HG03139 (cell line): ENCODE measurements around the gene TRIO.

Source experiments
- ATAC-seq: cut with Tn5 transposase; IDR thresholded peaks from one replicate; pipeline ENCODE4 v1.9.1; 2021; ENCODE audit not compliant: unreplicated experiment

The TRIO gene

GRCh38 chr5:14204785-14205321 is 61.7 kb downstream of the TRIO start:
- peak; percentile 30 for ATAC-seq

GRCh38 chr5:14206028-14206725 is 63.0 kb downstream of the TRIO start:
- ATAC-seq, result no peak

DNA sequence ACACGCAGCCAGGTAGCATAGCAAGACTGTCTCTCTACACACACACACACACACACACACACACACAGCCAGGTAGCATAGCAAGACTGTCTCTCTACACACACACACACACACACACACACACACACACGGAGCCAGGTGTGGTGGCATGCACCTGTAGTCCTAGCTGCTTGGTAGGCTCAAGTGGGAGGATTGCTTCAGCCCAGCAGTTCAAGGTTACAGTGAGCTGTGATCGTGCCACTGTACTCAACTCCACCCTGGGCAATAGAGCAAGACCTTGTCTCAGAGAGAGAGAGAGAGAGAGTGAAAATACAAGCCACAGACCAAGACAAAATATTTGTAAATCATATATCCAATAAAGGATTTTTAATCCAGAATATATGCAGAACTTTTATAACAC is 64.3 kb downstream of the TRIO start:
- peak; percentile 29 for ATAC-seq

GRCh38 chr5:14208071-14209021 is 65.2 kb downstream of the TRIO start:
- ATAC-seq, result peak; percentile 51

- ATAC-seq, result no peak
Measured at GRCh38 chr5:14209222-14209822, 66.2 kb downstream of the TRIO start.

- no peak for ATAC-seq
Measured at GRCh38 chr5:14209836-14210235, 66.7 kb downstream of the TRIO start.

DNA sequence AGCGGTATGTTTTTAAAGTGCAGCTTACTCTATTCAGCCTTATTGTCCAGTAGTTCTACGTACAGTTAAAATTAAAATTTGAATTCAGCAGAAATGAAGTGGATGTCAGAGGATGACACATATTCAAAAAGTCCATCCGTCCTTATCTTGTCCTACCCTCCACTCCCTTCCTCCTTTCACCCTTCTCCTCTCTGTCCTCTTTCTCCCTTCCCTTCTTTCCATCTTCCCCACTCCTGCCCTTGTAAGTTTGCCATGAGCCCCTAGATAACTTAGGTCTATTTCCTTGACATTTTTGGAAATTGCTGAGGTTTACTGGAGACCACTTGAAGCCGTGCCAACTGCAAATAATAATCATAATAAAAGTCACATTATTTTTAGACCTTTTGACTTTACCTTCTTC is 67.6 kb downstream of the TRIO start:
- no peak for ATAC-seq

DNA sequence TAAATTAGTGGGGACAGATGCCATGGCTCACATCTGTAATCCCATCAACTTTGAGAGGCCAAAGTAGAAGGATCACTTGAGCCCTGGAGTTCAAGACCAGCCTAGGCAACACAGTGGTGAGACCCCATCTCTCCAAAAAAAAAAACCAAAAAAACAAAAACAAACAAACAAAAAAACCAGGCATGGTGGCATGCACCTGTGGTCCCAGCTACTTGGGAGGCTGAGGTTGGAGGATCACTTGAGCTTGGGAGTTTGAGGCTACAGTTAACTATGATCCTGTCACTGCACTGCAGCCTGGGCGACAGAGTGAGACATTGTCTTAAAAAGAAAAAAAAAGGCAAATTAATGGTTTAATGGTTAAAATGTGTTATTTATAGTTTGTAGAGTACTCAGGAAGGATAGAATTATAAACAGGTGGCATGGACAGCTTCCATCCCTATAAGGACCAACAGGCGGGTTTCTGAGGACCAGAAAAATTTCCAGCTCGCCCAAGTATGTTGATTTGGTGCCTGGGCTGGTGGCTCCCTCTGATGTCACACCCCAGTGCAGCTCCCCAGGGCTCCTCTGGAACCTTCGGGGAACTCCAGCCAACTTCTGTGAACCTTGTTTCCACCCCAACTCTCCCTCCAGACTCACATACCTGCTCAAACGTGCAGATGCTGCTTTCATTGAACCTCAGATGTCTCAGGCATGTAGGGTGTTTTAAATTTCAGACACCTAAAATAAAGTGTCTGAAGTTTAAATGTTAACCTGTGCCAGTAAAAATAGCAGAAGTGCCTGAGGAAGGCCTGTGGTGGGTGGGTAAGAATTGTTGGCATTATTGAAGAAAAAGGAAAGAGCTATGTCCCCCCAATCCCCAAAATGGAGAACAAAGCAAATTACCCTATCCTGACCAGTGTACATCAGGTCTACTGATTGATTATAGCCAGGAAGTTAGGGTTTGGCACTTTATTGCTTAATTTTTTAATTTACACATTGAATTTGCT is 69.0 kb downstream of the TRIO start:
- peak; percentile 26 for ATAC-seq

- ATAC-seq, result peak; percentile 32
Measured at GRCh38 chr5:14212838-14213237, 69.7 kb downstream of the TRIO start.

GRCh38 chr5:14213253-14213652 is 70.1 kb downstream of the TRIO start:
- ATAC-seq, result no peak

DNA sequence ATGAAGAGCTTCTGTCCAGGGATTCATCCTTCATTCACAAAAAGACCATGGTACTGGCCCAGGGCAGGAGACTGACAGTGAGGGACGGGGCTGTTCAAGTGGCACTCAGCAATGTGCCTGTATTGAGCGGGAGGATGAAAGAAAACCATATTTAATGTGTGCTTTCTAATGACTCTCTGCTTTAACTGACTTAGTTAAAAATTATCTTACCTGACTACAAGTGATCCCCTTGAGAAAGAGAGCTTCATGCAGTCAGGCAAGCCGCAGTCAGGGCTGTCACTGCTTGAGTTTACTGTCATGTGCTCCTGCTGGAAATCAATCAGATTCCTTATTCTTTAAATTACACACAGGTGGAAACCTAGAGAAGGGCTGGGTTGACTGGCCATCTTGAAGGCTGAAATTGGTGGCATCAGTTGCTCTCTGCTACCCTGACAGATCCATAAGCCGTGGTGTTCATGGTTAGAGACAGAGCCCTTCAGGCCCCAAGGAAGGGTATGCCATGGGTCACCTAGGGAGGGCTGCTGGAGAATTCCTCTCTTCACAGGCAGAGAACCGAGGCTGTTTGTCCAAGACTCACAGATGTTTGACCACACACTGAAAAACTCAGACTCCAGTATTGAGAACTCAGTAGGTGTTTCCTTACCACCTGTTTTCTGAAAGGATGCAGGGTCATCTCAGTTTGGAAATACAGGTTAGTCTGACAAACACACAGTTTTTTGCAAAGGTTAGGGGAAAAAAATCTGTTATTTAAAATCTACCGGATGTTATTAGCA is 70.9 kb downstream of the TRIO start:
- peak; percentile 34 for ATAC-seq

DNA sequence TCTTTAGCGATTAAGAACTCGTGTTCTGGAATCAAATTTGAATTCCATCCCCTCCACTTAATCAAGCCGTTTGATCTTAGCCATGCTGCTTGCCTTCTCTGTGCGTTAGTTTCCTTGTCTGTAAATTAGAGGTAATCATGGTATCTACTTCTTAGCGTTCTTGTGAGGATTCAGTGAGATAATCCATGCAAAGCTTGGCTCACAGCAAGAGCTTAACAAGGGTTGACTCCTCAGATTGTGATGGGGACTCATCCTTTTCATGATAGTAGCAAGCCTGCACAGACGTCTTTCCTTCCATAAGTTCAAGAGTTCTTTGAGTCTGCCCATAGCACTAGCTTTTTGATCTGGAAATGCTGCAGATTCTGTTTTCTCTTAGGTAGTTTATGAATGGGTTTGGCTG is 72.8 kb downstream of the TRIO start:
- no peak for ATAC-seq

GRCh38 chr5:14216372-14216771 is 73.2 kb downstream of the TRIO start:
- ATAC-seq, result no peak

GRCh38 chr5:14216902-14217301 is 73.8 kb downstream of the TRIO start:
- no peak for ATAC-seq

- ATAC-seq, result no peak
Measured at GRCh38 chr5:14217587-14217986, 74.4 kb downstream of the TRIO start.

GRCh38 chr5:14218011-14218410 is 74.9 kb downstream of the TRIO start:
- no peak for ATAC-seq

DNA sequence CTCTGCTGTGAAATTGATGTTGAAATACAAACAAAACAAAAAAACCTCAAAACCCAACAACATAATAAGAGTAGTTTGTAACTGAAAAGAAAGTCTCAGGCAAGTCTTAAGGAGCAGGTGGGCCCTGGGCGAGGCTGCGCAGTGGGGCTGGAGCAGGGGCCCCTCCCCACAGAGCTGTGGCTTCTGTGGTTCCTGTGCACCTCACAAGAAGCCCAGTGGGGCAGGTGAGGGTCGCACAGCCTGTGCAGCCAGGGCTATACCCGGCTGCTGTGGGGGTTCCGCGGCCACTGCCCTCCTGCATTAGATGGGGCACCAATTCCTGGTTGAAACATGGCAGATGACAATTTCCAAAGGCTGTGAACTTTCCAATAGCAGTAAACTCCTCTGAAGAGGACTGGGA is 75.3 kb downstream of the TRIO start:
- ATAC-seq, result no peak

DNA sequence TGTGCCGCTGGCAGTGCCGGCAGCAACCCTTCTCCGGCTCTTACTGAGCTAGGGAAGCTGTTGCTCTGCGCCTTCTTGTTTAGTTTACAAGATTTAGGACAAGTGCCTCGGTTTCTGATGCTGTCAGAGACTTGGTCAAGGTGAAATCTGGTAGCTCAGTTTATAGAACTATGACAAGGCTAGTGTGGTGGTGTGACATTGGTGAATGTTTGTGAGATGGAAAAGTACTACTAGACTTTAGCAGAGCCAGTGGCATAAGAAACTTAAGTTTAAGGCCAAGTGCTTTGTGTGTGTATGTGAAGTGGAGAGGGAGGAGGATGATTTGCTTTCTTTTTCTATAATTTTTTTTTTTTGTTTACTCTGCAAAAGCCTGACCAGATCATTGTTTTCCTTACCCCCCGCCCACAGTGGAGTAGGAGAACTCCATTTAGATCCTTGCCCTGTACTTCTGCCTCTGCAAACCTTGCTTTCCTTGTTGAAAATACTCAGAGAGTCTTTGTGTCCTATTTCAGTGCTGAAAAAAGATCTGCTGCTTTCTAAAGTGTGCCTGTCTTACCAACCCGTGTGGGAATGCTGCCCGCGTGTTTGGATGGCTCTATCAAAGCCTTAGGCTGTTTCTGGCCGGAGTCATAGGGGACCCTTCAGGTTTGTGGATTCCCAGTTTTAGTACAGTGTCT is 75.9 kb downstream of the TRIO start:
- no peak for ATAC-seq
